Esophagus (tissue), 2 donors: ENCODE measurements around the gene PGC. TPM values are rescaled to one million over a fixed set of nuclear protein-coding genes. Genes with fewer than 3 reads are reported as not detected.

Experiments used
- H3K27ac ChIP-seq, 2 donors: one replicate each; pipeline ENCODE4 v1.5.1; 2013; ENCODE audit warnings: low read depth in 2 of 2, mild to moderate bottlenecking in 2 of 2, inconsistent platforms in 1 of 2, low read length in 1 of 2, moderate library complexity in 1 of 2
- H3K27me3 ChIP-seq, 2 donors: one replicate each; pipeline ENCODE4 v1.6.1; 2013; ENCODE audit warnings: low read length in 2 of 2, control low read depth in 1 of 2, mild to moderate bottlenecking in 1 of 2; ENCODE audit not compliant: insufficient read depth in 2 of 2, control insufficient read depth in 1 of 2
- H3K36me3 ChIP-seq, 2 donors: one replicate each; pipeline ENCODE4 v1.6.1; 2013; ENCODE audit warnings: low read length in 1 of 2; ENCODE audit not compliant: control insufficient read depth in 2 of 2, insufficient read depth in 2 of 2
- H3K4me1 ChIP-seq, 2 donors: one replicate each; pipeline ENCODE4 v1.6.1; 2013; ENCODE audit warnings: low read length in 1 of 2; ENCODE audit not compliant: control insufficient read depth in 2 of 2, insufficient read depth in 2 of 2
- H3K4me3 ChIP-seq, 2 donors: one replicate each; pipeline ENCODE4 v1.5.1; 2013; ENCODE audit warnings: low read length in 2 of 2, mild to moderate bottlenecking in 2 of 2, low read depth in 1 of 2, moderate library complexity in 1 of 2
- H3K9me3 ChIP-seq, 2 donors: one replicate each; pipeline ENCODE4 v1.6.1; 2013; ENCODE audit warnings: mild to moderate bottlenecking in 2 of 2, low read depth in 1 of 2, low read length in 1 of 2, moderate library complexity in 1 of 2; ENCODE audit not compliant: control insufficient read depth in 2 of 2, insufficient read depth in 1 of 2
- WGBS, 2 donors: extraction: QIAGEN DNeasy Blood & Tissue Kit; methylation state at CpG; one replicate each; pipeline ENCODE4 v1.1.7; 2013; 5-methylcytosine and 5-hydroxymethylcytosine counted together
- polyA plus RNA-seq, 2 donors: library from polyadenylated mRNA; stranded (reverse); fragments of 200-250 nt; gene quantifications; one replicate each; pipeline ENCODE4 v1.2.3, GENCODE V29; 2013
- donor health status: healthy with polysubstance abuse.
- donor health status: Bipolar disorder and iron deficiency.

The PGC gene
- polyA plus RNA-seq, 2 donors: 1.6 to 13.4 TPM

DNA sequence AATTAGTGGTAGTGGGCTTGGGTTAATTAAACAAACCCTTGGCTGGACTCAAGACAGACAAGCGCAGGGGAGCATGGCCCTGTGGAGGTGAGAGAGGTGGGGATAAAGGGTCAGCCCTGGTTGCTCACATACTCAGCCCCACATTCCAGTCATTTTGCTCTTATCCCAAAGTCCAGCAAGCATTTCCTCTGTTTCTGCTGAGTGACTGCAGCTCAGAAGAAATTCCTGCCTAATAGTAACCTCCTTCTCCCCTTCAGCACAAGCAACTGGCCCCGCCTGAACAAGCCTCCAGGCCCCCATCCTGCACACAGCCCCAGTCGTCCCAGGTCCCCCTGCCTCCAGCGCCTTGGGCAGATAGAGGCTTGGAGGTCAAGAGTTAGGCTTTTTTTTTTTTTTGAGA is 8.2 kb downstream of the PGC start:
- Histone ChIP-seq H3K36me3 (no peaks in the 10 kb centered on the region), H3K4me1 (peaks cover 0 to 3% of the 10 kb centered on the region in 2 donors), H3K9me3 (no peaks in the 10 kb centered on the region), H3K27me3 (no peaks in the 10 kb centered on the region), H3K4me3 (no peak overlapping the region), H3K27ac (no peak overlapping the region)
- WGBS, 2 donors: 85 to 89% methylated on average over 4 of the region's 4 CpGs

- no peak overlapping the region for H3K4me3 ChIP-seq
- H3K27ac ChIP-seq: no peak overlapping the region
- H3K36me3 ChIP-seq: peaks cover 0 to under 1% of the 10 kb centered on the region in 2 donors
- 89 to 90% methylated on average over 6 of the region's 6 CpGs for WGBS, 2 donors
- no peaks in the 10 kb centered on the region for H3K9me3 ChIP-seq
- no peaks in the 10 kb centered on the region for H3K27me3 ChIP-seq
- peaks cover 5 to 14% of the 10 kb centered on the region in 2 donors for H3K4me1 ChIP-seq
These were observed 9.5 kb downstream of the PGC start for GRCh38 chr6:41737591-41738130.

DNA sequence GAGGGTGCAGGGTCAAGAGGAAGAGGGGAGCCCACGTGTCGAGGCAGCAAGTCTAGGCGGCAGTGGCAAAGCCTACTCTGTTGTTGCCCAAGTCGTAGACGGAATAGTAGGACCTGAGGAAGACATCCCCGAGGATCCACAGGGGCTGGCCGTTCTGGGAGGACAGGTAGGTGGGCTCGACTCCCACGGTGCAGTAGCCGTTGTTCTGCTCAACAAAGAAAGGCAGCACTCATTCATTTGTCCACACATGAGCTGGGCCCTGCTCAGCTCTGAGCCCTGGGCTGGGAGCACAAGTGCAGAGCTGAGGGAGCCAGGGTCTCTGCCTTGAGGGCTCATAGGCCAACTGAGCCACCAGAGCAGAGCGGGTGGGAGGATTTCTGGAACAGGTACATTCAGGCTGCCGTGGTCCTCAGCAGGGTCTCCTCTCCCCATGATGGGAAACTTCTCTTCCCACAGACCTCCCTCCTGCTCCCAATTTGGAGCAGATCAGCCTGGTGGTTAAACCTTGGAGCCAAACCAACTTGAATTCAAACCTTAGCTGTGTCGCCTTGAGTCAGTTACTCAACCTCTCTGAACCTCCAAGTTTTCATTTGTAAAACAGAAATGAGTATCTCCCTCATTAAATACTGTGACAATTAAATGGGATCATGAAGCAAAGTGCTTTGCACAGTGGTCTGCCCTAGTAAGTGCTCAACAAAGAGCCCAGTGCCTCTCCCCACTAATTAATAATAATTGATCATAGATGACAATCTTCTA is 10.2 kb downstream of the PGC start:
- Histone ChIP-seq H3K27ac (no peak overlapping the region), H3K4me3 (no peak overlapping the region), H3K9me3 (no peaks in the 10 kb centered on the region), H3K36me3 (peaks cover 0 to 3% of the 10 kb centered on the region in 2 donors), H3K27me3 (no peaks in the 10 kb centered on the region), H3K4me1 (peaks cover 7 to 17% of the 10 kb centered on the region in 2 donors)
- 88 to 93% methylated on average over 13 of the region's 13 CpGs for WGBS, 2 donors

DNA sequence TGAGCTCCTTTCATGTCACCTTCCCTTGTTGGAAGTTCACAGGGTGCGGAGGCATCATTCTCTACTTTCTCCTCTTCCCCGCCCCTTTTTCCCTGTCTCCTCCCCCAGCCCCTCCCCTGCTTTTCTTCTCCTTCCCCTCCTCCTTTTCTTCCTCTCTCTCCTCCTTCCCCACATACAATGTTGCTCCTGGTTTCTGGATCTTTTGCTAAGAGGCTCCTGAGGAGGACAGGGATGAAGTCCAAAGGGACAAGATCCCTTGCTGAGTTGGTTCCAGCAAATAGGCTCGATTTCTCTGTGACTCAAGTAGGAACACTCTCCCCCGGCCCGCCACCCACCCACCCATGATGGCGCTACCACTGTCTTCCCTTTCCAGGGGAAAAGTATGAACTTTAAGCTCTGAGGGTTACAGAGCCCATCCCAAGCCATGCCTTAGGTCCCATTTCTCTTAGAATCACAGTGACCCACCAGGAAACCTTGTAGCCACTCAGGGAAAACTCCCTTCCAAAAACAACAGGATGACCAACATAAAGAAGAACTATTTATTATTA is 10.9 kb downstream of the PGC start:
- H3K9me3 ChIP-seq: no peaks in the 10 kb centered on the region
- H3K36me3 ChIP-seq: peaks cover 0 to 3% of the 10 kb centered on the region in 2 donors
- H3K27ac ChIP-seq: no peak overlapping the region
- H3K4me3 ChIP-seq: no peak overlapping the region
- WGBS, 2 donors: 66 to 79% methylated on average over 6 of the region's 6 CpGs
- H3K27me3 ChIP-seq: no peaks in the 10 kb centered on the region
- H3K4me1 ChIP-seq: peaks cover 7 to 19% of the 10 kb centered on the region in 2 donors

GRCh38 chr6:41735427-41736185 is 11.6 kb downstream of the PGC start, which contains the start of gene TFEB:
TSS of gene TFEB (minus strand) at chr6:41735608. CDS start at chr6:41691213, 44,395 bp downstream.
- Histone ChIP-seq H3K27ac (peak within 1 kb of the TSS; percentile 95 to 96), H3K4me3 (peak within 1 kb of the TSS; percentile 71 to 90), H3K4me1 (peaks cover 7 to 19% of the 10 kb centered on the region in 2 donors), H3K9me3 (no peaks in the 10 kb centered on the region), H3K27me3 (no peaks in the 10 kb centered on the region), H3K36me3 (peaks cover 0 to 3% of the 10 kb centered on the region in 2 donors)
- WGBS, 2 donors: 6 to 9% methylated on average over 36 to 50 of the region's 50 CpGs

DNA sequence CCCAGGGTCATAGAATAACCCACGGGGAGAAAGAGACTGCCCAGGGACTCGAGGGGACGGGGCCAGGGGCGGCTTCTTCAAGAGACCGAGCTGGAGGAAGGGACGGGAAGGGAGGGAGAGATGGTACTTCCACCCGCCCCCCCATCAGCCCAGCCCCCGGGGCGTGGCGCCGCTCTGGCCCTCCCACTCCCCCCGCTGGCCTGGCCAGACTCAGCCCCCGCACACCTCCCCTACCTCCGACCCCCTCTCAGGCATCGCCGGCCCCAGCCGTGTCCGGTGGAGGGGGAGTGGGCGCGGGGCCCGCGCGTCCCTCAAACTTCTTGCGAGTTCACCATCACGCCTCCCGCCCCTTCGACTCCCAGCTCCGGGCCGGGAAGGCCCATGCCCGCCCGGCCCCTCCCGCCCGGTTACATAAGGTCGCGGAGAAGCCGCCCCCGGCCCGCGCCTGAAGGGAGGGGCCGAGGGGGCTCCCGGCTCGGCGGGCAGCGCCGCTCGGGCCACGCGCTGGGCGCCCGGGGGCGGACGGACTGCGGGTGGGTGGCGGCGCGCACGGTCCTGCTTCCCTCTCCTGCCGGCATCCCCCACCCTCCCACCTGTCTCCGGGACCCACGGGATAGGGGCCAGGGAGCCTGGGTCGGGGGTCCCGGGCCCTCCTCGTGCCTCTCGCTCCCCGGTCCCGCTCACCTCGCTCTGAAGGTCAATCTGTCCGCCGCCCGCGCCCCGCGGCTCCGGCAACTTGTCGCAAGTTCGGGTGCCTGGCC is 12.4 kb downstream of the PGC start:
- Histone ChIP-seq H3K27me3 (no peaks in the 10 kb centered on the region), H3K4me3 (peak overlapping the region; percentile 71 to 90), H3K27ac (peak overlapping the region; percentile 95 to 96), H3K9me3 (no peaks in the 10 kb centered on the region), H3K36me3 (peaks cover 0 to 5% of the 10 kb centered on the region in 2 donors), H3K4me1 (peaks cover 7 to 19% of the 10 kb centered on the region in 2 donors)
- 1% methylated on average over 33 to 76 of the region's 76 CpGs for WGBS, 2 donors

DNA sequence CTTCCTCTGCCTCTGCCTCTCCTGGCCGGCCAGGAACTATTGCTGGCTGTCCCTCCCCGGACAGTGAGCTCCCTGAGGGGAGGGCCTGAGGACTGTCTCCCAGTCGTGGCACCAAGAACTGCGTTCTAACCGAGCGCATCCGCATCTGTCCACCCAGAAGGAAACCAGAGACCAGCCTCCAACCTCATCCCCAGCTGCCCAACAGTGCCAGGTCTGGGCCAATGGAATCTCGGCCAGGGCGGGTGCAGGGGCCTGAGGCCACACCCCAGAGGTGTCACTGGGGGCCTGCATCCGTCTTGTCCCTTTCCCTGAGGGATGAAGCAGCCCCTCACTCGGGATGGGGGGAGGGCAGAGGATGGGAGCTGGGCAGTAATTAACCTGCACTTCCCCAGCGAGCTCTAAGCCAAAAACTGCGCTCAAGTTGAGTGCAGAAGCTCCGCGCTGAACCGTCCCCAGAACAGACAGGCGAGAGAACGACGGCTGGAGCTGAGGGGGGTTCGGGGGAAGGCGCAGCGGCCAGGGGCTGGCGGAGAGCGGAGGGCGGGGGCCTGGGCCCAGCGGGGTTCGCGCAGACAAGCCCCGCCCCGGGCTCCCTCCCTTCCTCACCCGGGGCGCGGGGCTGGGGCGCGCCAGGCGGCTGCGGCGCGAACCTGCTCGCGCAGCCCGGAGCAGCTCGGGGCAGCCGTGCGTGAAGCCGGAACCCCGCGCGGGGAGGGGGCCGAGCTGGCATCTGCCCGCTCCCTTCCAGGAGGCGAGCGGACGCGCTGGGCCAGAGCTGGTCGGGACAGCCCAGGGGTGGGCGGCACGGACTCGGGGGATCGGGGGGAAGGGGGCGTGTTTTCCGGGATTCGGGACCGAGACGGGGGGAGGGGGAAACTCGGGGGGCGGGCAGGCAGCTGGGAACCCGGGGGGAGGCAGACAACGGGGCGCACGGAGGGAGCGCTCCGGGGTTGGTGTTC is 13.2 kb downstream of the PGC start:
- peak overlapping the region; percentile 95 to 96 for H3K27ac ChIP-seq
- 1 to 2% methylated on average over 50 to 73 of the region's 73 CpGs for WGBS, 2 donors

GRCh38 chr6:41733360-41733706 is 13.9 kb downstream of the PGC start:
- WGBS, 2 donors: 29 to 40% methylated on average over 11 of the region's 11 CpGs
- peaks cover 0 to 5% of the 10 kb centered on the region in 2 donors for H3K36me3 ChIP-seq
- H3K4me3 ChIP-seq: peak overlapping the region; percentile 5 to 90
- H3K4me1 ChIP-seq: peaks cover 11 to 23% of the 10 kb centered on the region in 2 donors
- H3K27me3 ChIP-seq: no peaks in the 10 kb centered on the region
- no peaks in the 10 kb centered on the region for H3K9me3 ChIP-seq
- peak overlapping the region; percentile 95 to 96 for H3K27ac ChIP-seq

More for the DNA sequence above, 13.2 kb downstream of the PGC start:
- H3K4me3 ChIP-seq: peak overlapping the region; percentile 71 to 90
- peaks cover 7 to 19% of the 10 kb centered on the region in 2 donors for H3K4me1 ChIP-seq
- H3K9me3 ChIP-seq: no peaks in the 10 kb centered on the region
- H3K27me3 ChIP-seq: no peaks in the 10 kb centered on the region
- peaks cover 0 to 5% of the 10 kb centered on the region in 2 donors for H3K36me3 ChIP-seq
